GM12875 (cell line): ENCODE measurements around the gene CEP162.
"Not testable (repeated sequence)": the region's sequence is repeated elsewhere in the genome, so short reads cannot be mapped to it uniquely, and the experiment has no call there.

Experiments used
- H3K4me3 ChIP-seq: one replicate; pipeline ENCODE4 v1.5.1; 2011; ENCODE audit warnings: low read depth, low read length, control low read depth
- TF ChIP-seq, protein P1 (sequence below): IDR thresholded peaks from 2 replicates; pipeline ENCODE4 v1.5.1; 2011; ENCODE audit warnings: low read depth, mild to moderate bottlenecking, control low read depth, inconsistent platforms, low read length, moderate library complexity, borderline replicate concordance; ENCODE audit not compliant: insufficient read depth

Gene CEP162

DNA sequence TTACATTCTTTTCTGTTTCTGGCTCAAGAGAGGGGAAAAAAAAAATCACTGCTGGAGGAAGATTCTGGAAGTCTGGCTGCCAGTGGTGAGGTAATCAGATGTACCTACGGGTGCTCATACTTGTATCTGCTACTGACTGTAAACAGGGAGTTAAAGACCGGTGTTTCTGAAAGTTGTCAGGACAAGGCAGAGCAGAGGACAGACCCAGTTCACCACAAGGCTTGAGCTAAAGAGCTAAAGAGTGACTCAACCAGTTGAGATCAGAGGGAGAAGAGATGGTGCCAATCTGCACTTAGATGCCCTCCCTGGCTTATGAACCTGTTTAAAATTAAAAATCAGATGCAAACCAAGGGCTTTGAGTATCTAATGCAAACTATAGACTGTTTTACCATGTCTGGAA lies 55.4 kb downstream of the CEP162 start:
- no peak overlapping the region for H3K4me3 ChIP-seq
- TF ChIP-seq, protein P1, sequence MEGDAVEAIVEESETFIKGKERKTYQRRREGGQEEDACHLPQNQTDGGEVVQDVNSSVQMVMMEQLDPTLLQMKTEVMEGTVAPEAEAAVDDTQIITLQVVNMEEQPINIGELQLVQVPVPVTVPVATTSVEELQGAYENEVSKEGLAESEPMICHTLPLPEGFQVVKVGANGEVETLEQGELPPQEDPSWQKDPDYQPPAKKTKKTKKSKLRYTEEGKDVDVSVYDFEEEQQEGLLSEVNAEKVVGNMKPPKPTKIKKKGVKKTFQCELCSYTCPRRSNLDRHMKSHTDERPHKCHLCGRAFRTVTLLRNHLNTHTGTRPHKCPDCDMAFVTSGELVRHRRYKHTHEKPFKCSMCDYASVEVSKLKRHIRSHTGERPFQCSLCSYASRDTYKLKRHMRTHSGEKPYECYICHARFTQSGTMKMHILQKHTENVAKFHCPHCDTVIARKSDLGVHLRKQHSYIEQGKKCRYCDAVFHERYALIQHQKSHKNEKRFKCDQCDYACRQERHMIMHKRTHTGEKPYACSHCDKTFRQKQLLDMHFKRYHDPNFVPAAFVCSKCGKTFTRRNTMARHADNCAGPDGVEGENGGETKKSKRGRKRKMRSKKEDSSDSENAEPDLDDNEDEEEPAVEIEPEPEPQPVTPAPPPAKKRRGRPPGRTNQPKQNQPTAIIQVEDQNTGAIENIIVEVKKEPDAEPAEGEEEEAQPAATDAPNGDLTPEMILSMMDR, result no peak

DNA sequence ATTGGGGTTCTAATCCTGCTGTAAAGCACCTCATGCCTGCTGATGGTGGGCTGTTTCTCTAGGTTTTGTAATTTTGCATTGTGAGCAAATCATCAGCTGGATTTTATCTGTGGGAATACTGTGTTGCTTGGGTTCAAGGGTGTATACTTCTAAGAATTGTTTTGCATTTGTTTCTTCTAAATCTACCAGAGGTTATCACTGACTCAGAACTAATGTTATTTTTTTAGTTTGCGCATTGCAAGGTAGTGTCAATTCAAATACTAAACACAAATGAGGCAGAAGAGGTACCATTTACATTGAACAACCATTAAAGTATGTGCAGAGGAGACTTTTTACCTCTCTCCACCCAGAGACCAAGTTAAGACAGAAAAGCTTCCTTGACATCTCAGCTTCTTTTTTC lies 60.0 kb downstream of the CEP162 start:
- H3K4me3 ChIP-seq, result no peak overlapping the region
- TF ChIP-seq, protein P1, result no peak

DNA sequence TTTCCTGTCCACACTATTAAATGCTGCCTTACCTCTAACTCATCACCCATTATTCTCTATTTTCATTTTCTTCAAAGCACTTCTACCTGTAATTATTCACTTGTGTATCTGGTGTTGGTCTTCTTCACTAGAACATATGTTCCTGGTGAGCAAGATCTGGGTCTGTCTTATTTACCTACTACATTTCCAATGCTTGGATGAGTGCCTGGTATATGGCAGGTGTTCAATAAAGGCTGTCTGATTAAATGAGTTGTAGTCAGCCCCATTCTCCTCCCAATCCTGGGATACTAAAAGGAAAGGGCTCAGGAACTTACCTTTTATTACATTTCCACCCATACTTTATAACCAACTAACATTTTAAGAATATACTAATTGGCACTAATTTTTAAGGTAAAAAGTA lies 61.0 kb downstream of the CEP162 start:
- TF ChIP-seq, protein P1, result no peak
- H3K4me3 ChIP-seq, result no peak overlapping the region

GRCh38 chr6:84164328-84164727 lies 63.1 kb downstream of the CEP162 start:
- H3K4me3 ChIP-seq, result not testable (repeated sequence)

DNA sequence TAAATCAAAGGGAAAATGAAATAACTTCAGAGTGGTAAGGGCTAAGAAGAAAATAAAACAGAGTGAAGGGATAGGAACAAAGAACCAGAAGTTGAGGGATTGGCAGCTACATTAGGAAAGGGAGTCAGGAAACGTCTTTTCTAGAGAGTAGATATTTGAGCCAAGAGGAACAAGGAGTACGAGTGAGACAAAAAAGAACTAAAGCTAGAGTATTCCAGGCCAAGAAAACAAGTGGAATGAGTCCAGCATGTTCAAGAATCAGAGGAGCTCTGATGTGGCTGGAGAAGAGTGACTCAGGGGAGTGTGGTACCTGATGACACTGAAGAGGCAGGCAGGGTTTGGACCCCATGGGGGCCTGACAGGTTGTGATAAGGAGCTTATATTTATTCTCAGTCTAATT lies 66.3 kb downstream of the CEP162 start:
- H3K4me3 ChIP-seq, result no peak overlapping the region
- TF ChIP-seq, protein P1, result no peak

DNA sequence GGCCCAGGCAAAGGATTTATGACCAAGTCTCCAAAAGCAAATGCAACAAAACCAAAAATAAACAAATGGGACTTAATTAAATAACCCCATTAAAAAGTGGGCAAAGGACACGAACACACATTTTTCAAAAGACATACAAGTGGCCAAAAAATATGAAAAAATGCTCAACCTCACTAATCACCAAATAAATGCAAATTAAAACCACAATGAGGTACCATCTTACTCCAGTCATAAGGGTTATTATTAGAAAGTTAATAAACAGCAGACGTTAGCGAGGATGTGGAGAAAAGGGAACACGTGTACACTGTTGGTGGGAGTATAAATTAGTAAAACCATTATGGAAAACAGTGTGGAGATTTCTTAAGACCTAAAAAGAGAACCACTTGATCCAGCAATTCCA lies 71.1 kb downstream of the CEP162 start:
- no peak overlapping the region for H3K4me3 ChIP-seq
- TF ChIP-seq, protein P1, result no peak

DNA sequence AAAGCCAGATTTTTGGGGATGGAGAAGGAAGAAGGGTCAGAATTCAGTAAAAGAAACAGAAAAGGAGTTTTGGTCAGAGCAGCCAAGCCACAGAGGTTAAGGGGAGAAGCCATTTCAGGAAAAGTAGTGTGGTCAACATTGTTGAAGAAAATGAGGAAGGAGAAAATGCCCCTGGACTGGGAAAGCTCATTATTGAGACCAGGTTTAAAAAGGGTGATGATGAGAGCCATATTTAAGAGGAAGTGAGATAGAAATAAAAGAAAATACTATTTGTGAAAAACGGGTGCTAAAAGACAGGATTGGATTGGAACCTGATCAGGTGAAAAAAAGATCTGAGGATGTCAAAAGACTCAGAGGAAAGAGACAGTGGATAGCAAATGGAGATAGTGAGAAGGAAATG lies 75.8 kb downstream of the CEP162 start:
- H3K4me3 ChIP-seq, result no peak overlapping the region

DNA sequence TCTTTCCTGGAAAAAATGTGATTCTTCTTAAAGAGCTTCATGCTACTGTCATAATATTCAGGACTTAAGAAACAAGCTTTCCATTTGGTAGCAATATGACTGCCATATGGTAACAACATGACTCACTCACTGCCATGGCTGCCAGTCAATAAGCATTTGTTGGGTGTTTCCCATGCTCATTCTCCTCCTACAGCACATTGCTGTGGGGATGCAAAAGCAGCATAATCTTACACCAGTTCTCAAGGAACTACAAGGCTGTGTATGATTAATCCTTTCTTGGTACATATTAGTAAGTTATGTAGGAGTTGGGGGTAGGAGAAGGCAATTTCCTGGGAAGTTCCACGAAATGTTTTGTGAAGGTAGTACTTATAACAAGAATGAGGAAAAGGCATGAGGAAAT lies 76.7 kb downstream of the CEP162 start:
- no peak overlapping the region for H3K4me3 ChIP-seq
- TF ChIP-seq, protein P1, result no peak

More for the DNA sequence above, 75.8 kb downstream of the CEP162 start:
- TF ChIP-seq, protein P1, result no peak
